K562 (cell line): Measurements from ENCODE around the gene AP1M2. TPM values are rescaled to one million over a fixed set of nuclear protein-coding genes. Genes with fewer than 3 reads are reported as not detected.

Experiments used
- ATF1 ChIP-seq, 2 experiments: fragments of 450-650 bp in 1 of 2; IDR thresholded peaks; 2 replicates each; pipeline ENCODE4 v1.6.1; 2016; ENCODE audit warnings: missing compliant biosample characterization in 1 of 2, missing genetic modification characterization in 1 of 2
- CBFB ChIP-seq: sonication (generic); formaldehyde crosslinking; IDR thresholded peaks from 2 replicates; pipeline ENCODE4 v1.4.0; 2020; ENCODE audit warnings: mild to moderate bottlenecking, missing genetic modification reagents
- CBX5 ChIP-seq: IDR thresholded peaks from 2 replicates; pipeline ENCODE4 v1.6.1; 2014; ENCODE audit warnings: low read depth, borderline replicate concordance
- DMBX1 ChIP-seq: fragments of 250-450 bp; sonication (Bioruptor Pico); IDR thresholded peaks from 2 replicates; pipeline ENCODE4 v1.8.0; 2022; ENCODE audit warnings: inconsistent platforms, mild to moderate bottlenecking, moderate library complexity, borderline replicate concordance
- ELF4 ChIP-seq: fragments of 450-650 bp; formaldehyde crosslinking; IDR thresholded peaks from 2 replicates; pipeline ENCODE4 v1.4.0; 2022; ENCODE audit warnings: missing genetic modification characterization
- FOSL1 ChIP-seq: fragments of 200-800 bp; sonication (Bioruptor generic); conservative IDR thresholded peaks from 2 replicates; pipeline ENCODE4 v1.6.1; 2016; ENCODE audit warnings: missing genetic modification characterization, missing compliant biosample characterization
- GATAD2A ChIP-seq: fragments of 450-650 bp; IDR thresholded peaks from 2 replicates; pipeline ENCODE4 v1.6.1; 2017
- HCFC1 ChIP-seq: IDR thresholded peaks from 2 replicates; pipeline ENCODE4 v1.6.1; 2012; ENCODE audit warnings: low read depth, low read length, improper control_type of control experiment
- IRF2 ChIP-seq: sonication (generic); formaldehyde crosslinking; IDR thresholded peaks from 2 replicates; pipeline ENCODE4 v1.8.1; 2022; ENCODE audit warnings: mild to moderate bottlenecking, missing genetic modification reagents
- MAZ ChIP-seq, 2 experiments: fragments of 450-650 bp in 1 of 2; sonication (generic) in 1 of 2; formaldehyde crosslinking; IDR thresholded peaks in 1 of 2; conservative IDR thresholded peaks in 1 of 2; 2 replicates each; pipeline versions ENCODE4 v1.4.0 to v1.5.0; 2020; ENCODE audit warnings: mild to moderate bottlenecking in 1 of 2, missing genetic modification reagents in 1 of 2
- MIER1 ChIP-seq: fragments of 450-650 bp; IDR thresholded peaks from 2 replicates; pipeline ENCODE4 v1.6.1; 2016; ENCODE audit warnings: antibody characterized with exemption, mild to moderate bottlenecking, low read depth
- NFE2L1 ChIP-seq: fragments of 450-650 bp; IDR thresholded peaks from 2 replicates; pipeline ENCODE4 v1.6.1; 2016; ENCODE audit warnings: missing genetic modification characterization, low read depth, mild to moderate bottlenecking, missing compliant biosample characterization, moderate library complexity, borderline replicate concordance
- NR3C1 ChIP-seq: sonication (generic); formaldehyde crosslinking; IDR thresholded peaks from 2 replicates; pipeline ENCODE4 v1.8.1; 2022; ENCODE audit warnings: missing genetic modification reagents
- PTBP1 ChIP-seq: fragments of 200-400 bp; formaldehyde crosslinking; IDR thresholded peaks from 2 replicates; pipeline ENCODE4 v1.6.1; 2017; ENCODE audit warnings: low read depth, low read length
- RBM14 ChIP-seq: fragments of 200-400 bp; formaldehyde crosslinking; IDR thresholded peaks from 2 replicates; pipeline ENCODE4 v1.6.1; 2018; ENCODE audit warnings: low read depth, mild to moderate bottlenecking, low read length, moderate library complexity, borderline replicate concordance; ENCODE audit not compliant: insufficient read depth
- RFX7 ChIP-seq: fragments of 250-450 bp; sonication (Bioruptor Pico); IDR thresholded peaks from 2 replicates; pipeline ENCODE4 v1.5.1; 2021; ENCODE audit warnings: mild to moderate bottlenecking
- SMARCE1 ChIP-seq: fragments of 450-650 bp; IDR thresholded peaks from 2 replicates; pipeline ENCODE4 v1.7.1; 2016; ENCODE audit warnings: mild to moderate bottlenecking
- TBP ChIP-seq: optimal IDR thresholded peaks from 2 replicates; pipeline ENCODE3; 2011; ENCODE audit warnings: low read depth, low read length, improper control_type of control experiment
- TCFL5 ChIP-seq: fragments of 250-450 bp; sonication (Bioruptor Pico); conservative IDR thresholded peaks from 2 replicates; pipeline ENCODE4 v1.6.1; 2021; ENCODE audit warnings: mild to moderate bottlenecking, moderate library complexity, matching md5 sums
- TGIF2 ChIP-seq: sonication (generic); formaldehyde crosslinking; IDR thresholded peaks from 2 replicates; pipeline ENCODE4 v1.8.1; 2022; ENCODE audit warnings: mild to moderate bottlenecking, missing genetic modification reagents, moderate library complexity
- UBTF ChIP-seq, 2 experiments: IDR thresholded peaks; 2 replicates each; pipeline ENCODE4 v1.6.1; 2012; ENCODE audit warnings: improper control_type of control experiment in 2 of 2, low read depth in 2 of 2, low read length in 2 of 2, borderline replicate concordance in 1 of 2
- XRCC3 ChIP-seq: fragments of 450-650 bp; IDR thresholded peaks from 2 replicates; pipeline ENCODE4 v1.6.1; 2017; ENCODE audit warnings: mild to moderate bottlenecking, moderate library complexity
- ZFP30 ChIP-seq: fragments of 250-450 bp; sonication (Bioruptor Pico); IDR thresholded peaks from 2 replicates; pipeline ENCODE4 v1.8.0; 2022; ENCODE audit warnings: moderate library complexity, mild to moderate bottlenecking, inconsistent platforms, borderline replicate concordance
- ZNF347 ChIP-seq: fragments of 450-650 bp; formaldehyde crosslinking; IDR thresholded peaks from 2 replicates; pipeline ENCODE4 v1.4.0; 2020; ENCODE audit warnings: low read depth, mild to moderate bottlenecking, moderate library complexity
- ZNF41 ChIP-seq: fragments of 250-450 bp; sonication (Bioruptor Pico); conservative IDR thresholded peaks from 2 replicates; pipeline ENCODE4 v1.4.0; 2020; ENCODE audit warnings: mild to moderate bottlenecking
- ZNF449 ChIP-seq: fragments of 250-450 bp; sonication (Bioruptor Pico); IDR thresholded peaks from 2 replicates; pipeline ENCODE4 v1.8.0; 2022; ENCODE audit warnings: moderate library complexity, mild to moderate bottlenecking, inconsistent platforms
- ZNF764 ChIP-seq: fragments of 250-450 bp; sonication (Bioruptor Pico); IDR thresholded peaks from 2 replicates; pipeline ENCODE4 v1.4.0; 2020; ENCODE audit warnings: low read depth, mild to moderate bottlenecking, moderate library complexity
- polyA plus RNA-seq, 8 experiments: library from polyadenylated mRNA; depleted of rRNA in 4 of 8; stranded (reverse) in 5 of 8; unstranded in 3 of 8; fragments of >200 nt; fragmentation: Nextera tagmentation in 2 of 8; fragmentation: Illumina TruSeq in 1 of 8; extraction: Ambion mirVana in 2 of 8; extraction: Trizol in 1 of 8; gene quantifications; 2 replicates each; pipeline versions ENCODE4 v1.2.1 to v1.2.3, GENCODE V29; 2011 to 2014; ENCODE audit warnings: inconsistent platforms in 1 of 8, missing spikeins in 1 of 8
- total RNA-seq, 7 experiments: library from RNA; depleted of rRNA in 6 of 7; stranded (reverse); fragments of >200 nt in 6 of 7; fragmentation: Illumina TruSeq in 2 of 7; extraction: Trizol in 2 of 7; gene quantifications; 2 replicates each; pipeline versions ENCODE4 v1.2.1 to v1.2.3, GENCODE V29; 2011 to 2021; ENCODE audit warnings: low replicate concordance in 1 of 7

Gene AP1M2
- total and polyA plus RNA-seq, 9 of the 15 experiments (the other 6 are each of a cell fraction or from before 2014, with no cell fraction given), result 0.33 to 1.4 (median 0.89) TPM; not detected in 1

GRCh38 chr19:10568826-10569651 is 18.1 kb downstream of the AP1M2 start, which contains the start of gene CDKN2D (continued):
- no peak for TF ChIP-seq SMARCE1
- TF ChIP-seq TGIF2 (CRISPR knock-in tag), result no peak
- no peak; the same call in 1 of the 2 replicates for TF ChIP-seq HCFC1
- TF ChIP-seq TCFL5 (CRISPR knock-in tag), result no peak
- no peak for TF ChIP-seq CBX5
- no peak; a peak in 1 of 4 replicates for TF ChIP-seq UBTF (IDR thresholded peaks at IDR 0.05; ENCODE audit: borderline replicate concordance in 1 of 2, low read depth in 2 of 2, low read length in 2 of 2)
- no peak for TF ChIP-seq NFE2L1 (tag)
- no peak for TF ChIP-seq ELF4 (CRISPR knock-in tag)
- peak; percentile 77 to 93 for TF ChIP-seq MAZ (CRISPR knock-in tag; conservative IDR thresholded peaks at IDR 0.05 in 1 of 2, IDR thresholded peaks at IDR 0.05 in 1 of 2)
- TF ChIP-seq ZNF347 (CRISPR knock-in tag), result no peak
- TF ChIP-seq IRF2, result no peak
- no peak for TF ChIP-seq DMBX1 (CRISPR knock-in tag)
- TF ChIP-seq CBFB (CRISPR knock-in tag), result no peak
- no peak for TF ChIP-seq ZNF764 (CRISPR knock-in tag)
- TF ChIP-seq RBM14, result no peak
- TF ChIP-seq RFX7 (CRISPR knock-in tag), result no peak
- TF ChIP-seq NR3C1 (CRISPR knock-in tag), result no peak
- no peak for TF ChIP-seq FOSL1
- TF ChIP-seq XRCC3, result no peak
- no peak for TF ChIP-seq ZFP30
- no peak for TF ChIP-seq ZNF449
- peak; percentile 60 for TF ChIP-seq TBP
- TF ChIP-seq GATAD2A, result no peak
- no peak for TF ChIP-seq PTBP1
- peak; percentile 50; the same call in 1 of the 2 replicates for TF ChIP-seq ATF1 (CRISPR knock-in tag; IDR thresholded peaks at IDR 0.05)
- TF ChIP-seq ATF1 (tag; IDR thresholded peaks at IDR 0.05), result peak; percentile 90
- no peak for TF ChIP-seq MIER1
- 0 out of 2 replicates have a peak, but pooled peaks have one; percentile 42 for TF ChIP-seq ZNF41 (CRISPR knock-in tag)
